ENCODE data around the gene SLC16A8.

GRCh38 chr22:38088629-38089473 lies 4.9 kb upstream of the SLC16A8 start:
- no peak for TF ChIP-seq CTCF (IDR thresholded peaks at IDR 0.05)
- no peak for TF ChIP-seq POLR2A (IDR thresholded peaks at IDR 0.05)

Data from gastroesophageal sphincter (tissue), 3 donors.